Measurements from ENCODE around the gene WNT9B. TPM values are rescaled to one million over a fixed set of nuclear protein-coding genes. Genes with fewer than 3 reads are reported as not detected.
A peak's percentile ranks its signal among the peaks of the same experiment; 100 is the strongest.

Gene WNT9B, protein sequence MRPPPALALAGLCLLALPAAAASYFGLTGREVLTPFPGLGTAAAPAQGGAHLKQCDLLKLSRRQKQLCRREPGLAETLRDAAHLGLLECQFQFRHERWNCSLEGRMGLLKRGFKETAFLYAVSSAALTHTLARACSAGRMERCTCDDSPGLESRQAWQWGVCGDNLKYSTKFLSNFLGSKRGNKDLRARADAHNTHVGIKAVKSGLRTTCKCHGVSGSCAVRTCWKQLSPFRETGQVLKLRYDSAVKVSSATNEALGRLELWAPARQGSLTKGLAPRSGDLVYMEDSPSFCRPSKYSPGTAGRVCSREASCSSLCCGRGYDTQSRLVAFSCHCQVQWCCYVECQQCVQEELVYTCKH
- polyA plus RNA-seq (2011; rRNA removed) (not detected in 2 replicates), polyA minus RNA-seq (2011; rRNA and poly(A)+ RNA removed) (not detected in 2 replicates)

DNA sequence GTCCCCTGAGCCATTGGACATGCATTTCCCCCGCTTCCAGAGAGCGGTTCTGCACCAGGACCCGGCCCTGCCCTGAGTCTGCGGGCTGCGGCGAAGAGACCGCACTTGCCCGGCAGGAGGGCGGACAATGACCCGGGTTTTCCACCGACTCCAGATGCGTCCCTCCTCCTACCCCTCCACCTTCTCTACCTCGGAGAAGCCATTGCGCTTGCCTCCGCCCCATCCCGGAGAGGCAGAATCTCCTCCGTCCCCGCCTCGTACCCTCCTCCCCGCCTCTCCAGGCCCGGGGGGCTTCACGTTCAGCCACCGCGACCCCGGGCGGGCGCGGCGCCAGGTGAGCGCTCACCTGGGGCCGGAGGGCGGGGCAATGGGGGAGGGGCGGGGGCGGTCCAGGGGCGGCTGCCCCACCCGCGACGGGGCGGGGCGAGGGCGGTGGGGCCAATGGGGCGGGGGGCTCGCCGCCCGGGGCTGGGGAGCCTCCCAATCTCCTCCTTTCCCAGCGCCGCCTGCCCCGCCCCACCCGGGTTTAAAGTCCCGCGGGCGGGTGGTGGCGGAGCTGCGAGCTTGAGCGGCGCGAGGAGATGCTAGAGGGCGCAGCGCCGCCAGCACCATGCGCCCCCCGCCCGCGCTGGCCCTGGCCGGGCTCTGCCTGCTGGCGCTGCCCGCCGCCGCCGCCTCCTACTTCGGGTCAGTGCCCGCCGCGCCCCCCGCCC is at the start of gene WNT9B:
WNT9B (plus strand) TSS at position 555 of the 713 bp plus-strand sequence; CDS start at position 611, 56 bp downstream.
- Histone ChIP-seq H3K36me3 (ENCODE audit: control insufficient read depth, insufficient read depth, low read length) (no peaks in the 10 kb centered on the region), H3K27me3 (ENCODE audit: control insufficient read depth, insufficient read depth, low read length) (peaks cover 52% of the 10 kb centered on the region), H3K4me3 (ENCODE audit: low read depth, low read length) (peak within 1 kb of the TSS; percentile 35)
- CTCF ChIA-PET: interaction anchor here (0.9 to 1.0 kb wide), 2 partner anchors 91 to 92 kb away, joined by 3 to 5 read pairs; no protein-coding TSS in a partner anchor
- POLR2A ChIA-PET: no interaction called here
- DNase-seq (ENCODE audit: low read depth): no peak
- TF ChIP-seq, protein P1, sequence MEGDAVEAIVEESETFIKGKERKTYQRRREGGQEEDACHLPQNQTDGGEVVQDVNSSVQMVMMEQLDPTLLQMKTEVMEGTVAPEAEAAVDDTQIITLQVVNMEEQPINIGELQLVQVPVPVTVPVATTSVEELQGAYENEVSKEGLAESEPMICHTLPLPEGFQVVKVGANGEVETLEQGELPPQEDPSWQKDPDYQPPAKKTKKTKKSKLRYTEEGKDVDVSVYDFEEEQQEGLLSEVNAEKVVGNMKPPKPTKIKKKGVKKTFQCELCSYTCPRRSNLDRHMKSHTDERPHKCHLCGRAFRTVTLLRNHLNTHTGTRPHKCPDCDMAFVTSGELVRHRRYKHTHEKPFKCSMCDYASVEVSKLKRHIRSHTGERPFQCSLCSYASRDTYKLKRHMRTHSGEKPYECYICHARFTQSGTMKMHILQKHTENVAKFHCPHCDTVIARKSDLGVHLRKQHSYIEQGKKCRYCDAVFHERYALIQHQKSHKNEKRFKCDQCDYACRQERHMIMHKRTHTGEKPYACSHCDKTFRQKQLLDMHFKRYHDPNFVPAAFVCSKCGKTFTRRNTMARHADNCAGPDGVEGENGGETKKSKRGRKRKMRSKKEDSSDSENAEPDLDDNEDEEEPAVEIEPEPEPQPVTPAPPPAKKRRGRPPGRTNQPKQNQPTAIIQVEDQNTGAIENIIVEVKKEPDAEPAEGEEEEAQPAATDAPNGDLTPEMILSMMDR (IDR thresholded peaks at IDR 0.05; ENCODE audit: insufficient read depth, low read depth, low read length): no peak

DNA sequence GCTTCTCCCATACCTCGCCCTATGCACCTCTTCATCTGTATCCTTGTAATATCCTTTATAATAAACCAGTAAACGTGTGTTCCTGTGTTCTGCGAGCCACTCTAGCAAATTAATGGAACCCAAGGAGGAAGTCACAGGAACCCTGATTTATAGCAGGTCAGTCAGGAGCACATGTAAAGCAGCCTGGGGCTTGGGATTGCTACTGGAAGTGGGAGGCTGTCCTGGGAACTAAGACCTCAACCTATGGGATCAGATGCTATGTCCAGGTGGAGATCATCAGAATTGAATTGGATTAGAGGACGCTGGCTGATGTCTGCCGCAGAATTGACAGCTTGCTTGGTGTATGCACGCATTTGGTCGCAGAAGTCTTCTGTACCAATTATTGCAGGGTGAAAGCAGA is 48.6 kb upstream of the WNT9B start:
- no peak for DNase-seq (ENCODE audit: low read depth)
- H3K4me3 ChIP-seq (ENCODE audit: low read depth, low read length): no peak overlapping the region
- no peaks in the 10 kb centered on the region for H3K36me3 ChIP-seq (ENCODE audit: control insufficient read depth, insufficient read depth, low read length)
- ChIA-PET POLR2A (no interaction called here), CTCF (interaction anchor here (1.0 kb wide), 1 partner anchor 14 kb away, joined by 4 read pairs; no protein-coding TSS in a partner anchor)
- H3K27me3 ChIP-seq (ENCODE audit: control insufficient read depth, insufficient read depth, low read length): peaks cover 5% of the 10 kb centered on the region
- TF ChIP-seq, protein P1 (IDR thresholded peaks at IDR 0.05; ENCODE audit: insufficient read depth, low read depth, low read length): no peak

DNA sequence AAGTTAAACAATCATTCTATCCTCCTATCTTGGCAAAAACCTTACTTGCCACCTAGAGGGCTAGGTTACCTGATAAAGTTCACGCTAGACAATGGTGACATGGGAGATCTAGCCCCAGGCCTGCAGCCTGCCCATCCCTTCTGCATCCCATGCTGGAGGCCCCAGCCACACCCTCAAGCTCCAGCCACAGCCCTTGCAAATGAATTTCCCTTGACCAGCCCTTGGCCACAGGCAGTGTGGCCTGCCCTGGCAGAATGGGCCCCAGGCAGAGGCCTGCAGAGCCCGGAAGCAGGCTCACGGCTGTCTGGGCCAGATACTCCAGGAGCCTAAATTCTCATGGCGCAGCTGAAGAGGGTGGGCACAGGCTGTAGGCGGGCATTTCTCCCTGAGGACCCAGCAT is 47.8 kb upstream of the WNT9B start:
- no peaks in the 10 kb centered on the region for H3K36me3 ChIP-seq (ENCODE audit: control insufficient read depth, insufficient read depth, low read length)
- ChIA-PET POLR2A (no interaction called here), CTCF (no interaction called here)
- DNase-seq (ENCODE audit: low read depth): no peak
- H3K27me3 ChIP-seq (ENCODE audit: control insufficient read depth, insufficient read depth, low read length): peaks cover 5% of the 10 kb centered on the region
- TF ChIP-seq, protein P1 (IDR thresholded peaks at IDR 0.05; ENCODE audit: insufficient read depth, low read depth, low read length): no peak
- H3K4me3 ChIP-seq (ENCODE audit: low read depth, low read length): no peak overlapping the region

DNA sequence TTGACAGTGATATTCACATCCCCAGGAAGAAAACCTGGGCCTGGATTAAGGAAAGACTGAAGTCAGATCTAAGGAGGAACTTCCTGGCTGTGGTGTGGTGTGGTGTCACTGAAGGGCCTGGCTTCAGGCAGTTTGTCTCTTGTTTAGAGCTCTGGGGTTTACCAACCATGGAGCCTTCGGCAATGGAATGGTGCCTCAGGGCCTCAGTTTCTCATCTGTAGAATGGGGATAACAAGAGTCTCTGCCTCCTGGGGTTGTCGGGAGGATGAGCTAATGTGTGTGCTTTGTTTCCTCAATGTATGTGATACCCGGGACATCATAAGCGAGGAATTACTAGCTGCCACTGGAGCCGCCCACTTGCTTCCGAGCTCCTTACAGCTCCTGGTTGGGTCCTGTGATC is 45.6 kb upstream of the WNT9B start:
- no peak for DNase-seq (ENCODE audit: low read depth)
- Histone ChIP-seq H3K4me3 (ENCODE audit: low read depth, low read length) (no peak overlapping the region), H3K27me3 (ENCODE audit: control insufficient read depth, insufficient read depth, low read length) (peaks cover 5% of the 10 kb centered on the region), H3K36me3 (ENCODE audit: control insufficient read depth, insufficient read depth, low read length) (no peaks in the 10 kb centered on the region)
- TF ChIP-seq, protein P1 (IDR thresholded peaks at IDR 0.05; ENCODE audit: insufficient read depth, low read depth, low read length): no peak
- ChIA-PET CTCF (interaction anchor here (0.9 to 1.6 kb wide), 3 partner anchors 23 to 35 kb away, joined by 3 to 4 read pairs (median 3); no protein-coding TSS in a partner anchor), POLR2A (no interaction called here)

DNA sequence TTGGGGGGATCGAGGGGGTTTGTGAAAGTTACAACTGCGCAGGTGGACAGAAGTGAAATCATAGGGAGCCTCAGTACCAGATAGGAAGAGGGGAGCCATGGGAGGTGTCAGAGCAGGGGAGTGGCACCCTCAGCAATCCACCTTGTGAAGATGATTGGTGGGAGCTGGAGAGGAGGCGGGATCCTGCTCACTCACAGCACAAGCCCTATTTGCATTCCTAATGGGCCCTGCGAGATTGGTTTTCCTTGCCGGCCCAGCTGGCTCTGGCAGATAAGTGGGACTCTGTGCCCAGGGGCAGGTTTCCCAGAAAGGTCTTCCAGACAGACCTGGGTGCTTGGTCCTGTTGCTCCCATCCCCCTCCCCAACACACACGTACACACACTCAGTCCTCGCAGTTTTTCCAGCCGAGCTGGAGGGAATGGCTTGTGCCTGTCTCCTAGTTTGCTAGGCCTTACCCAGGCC is 42.2 kb upstream of the WNT9B start:
- no peaks in the 10 kb centered on the region for H3K36me3 ChIP-seq (ENCODE audit: control insufficient read depth, insufficient read depth, low read length)
- TF ChIP-seq, protein P1 (IDR thresholded peaks at IDR 0.05; ENCODE audit: insufficient read depth, low read depth, low read length): no peak
- ChIA-PET CTCF (interaction anchor here (0.7 to 2.1 kb wide), 3 partner anchors 13 to 26 kb away, joined by 5 to 9 read pairs (median 6); no protein-coding TSS in a partner anchor), POLR2A (no interaction called here)
- no peak overlapping the region for H3K4me3 ChIP-seq (ENCODE audit: low read depth, low read length)
- peaks cover 3% of the 10 kb centered on the region; the same call in 1 of the 2 replicates for H3K27me3 ChIP-seq (ENCODE audit: control insufficient read depth, insufficient read depth, low read length)
- no peak for DNase-seq (ENCODE audit: low read depth)
